ES-I3 (cell line): ENCODE measurements around the gene CCIN.

Source experiments
- H3K36me3 ChIP-seq: 2 replicates; pipeline ENCODE4 v1.6.1; 2013; ENCODE audit warnings: mild to moderate bottlenecking, low read length, control low read depth, moderate library complexity; ENCODE audit not compliant: insufficient read depth
- H3K4me1 ChIP-seq: 2 replicates; pipeline ENCODE4 v1.6.1; 2013; ENCODE audit warnings: mild to moderate bottlenecking, control low read depth, low read length; ENCODE audit not compliant: insufficient read depth
- H3K9ac ChIP-seq: 2 replicates; pipeline ENCODE4 v1.6.1; 2013; ENCODE audit warnings: low read depth, mild to moderate bottlenecking, low read length, moderate library complexity
- H3K9me3 ChIP-seq: 2 replicates; pipeline ENCODE4 v1.6.1; 2013; ENCODE audit warnings: mild to moderate bottlenecking, low read length, moderate library complexity; ENCODE audit not compliant: control insufficient read depth, insufficient read depth

CCIN gene

DNA sequence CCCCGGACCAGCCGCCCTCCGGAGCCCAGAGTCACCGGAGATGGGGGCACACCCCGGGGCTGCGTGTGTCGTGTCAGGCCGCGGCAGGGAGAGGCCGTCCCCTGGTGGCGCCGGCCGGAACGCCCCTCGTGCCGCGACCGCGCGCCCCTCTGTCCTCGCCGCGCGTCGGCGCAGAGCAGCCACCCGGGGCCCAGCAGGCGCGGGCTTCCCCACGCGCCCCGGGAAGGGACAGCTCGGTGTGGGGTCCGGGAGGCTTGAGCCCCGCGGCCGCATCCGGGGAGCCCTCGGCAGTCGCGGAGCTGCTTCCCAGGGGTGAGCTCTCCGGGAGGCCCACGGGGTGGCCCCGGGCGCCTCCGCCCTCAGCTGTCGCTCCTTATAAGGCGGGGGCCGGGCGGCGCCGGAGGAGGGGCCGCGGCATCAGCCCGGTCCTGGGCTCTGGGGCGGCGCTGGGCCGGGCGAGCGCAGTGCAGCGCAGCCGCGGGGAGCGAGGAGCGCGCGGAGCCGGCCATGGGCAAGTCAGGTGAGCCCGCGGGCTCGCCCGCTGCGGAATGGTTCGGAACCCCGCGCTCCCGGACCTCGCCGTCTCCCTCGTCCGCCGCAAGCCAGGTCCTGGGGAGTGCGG, 32.8 kb upstream of the CCIN start, which contains the start of gene GLIPR2:
Gene GLIPR2, plus strand, starts transcription at position 462 of the 622 bp plus-strand sequence. Its CDS starts 46 bp downstream, at position 508.
- peaks cover 10% of the 10 kb centered on the region for H3K4me1 ChIP-seq
- H3K36me3 ChIP-seq: no peaks in the 10 kb centered on the region
- no peaks in the 10 kb centered on the region for H3K9me3 ChIP-seq
- H3K9ac ChIP-seq: peak within 1 kb of the TSS; percentile 69

DNA sequence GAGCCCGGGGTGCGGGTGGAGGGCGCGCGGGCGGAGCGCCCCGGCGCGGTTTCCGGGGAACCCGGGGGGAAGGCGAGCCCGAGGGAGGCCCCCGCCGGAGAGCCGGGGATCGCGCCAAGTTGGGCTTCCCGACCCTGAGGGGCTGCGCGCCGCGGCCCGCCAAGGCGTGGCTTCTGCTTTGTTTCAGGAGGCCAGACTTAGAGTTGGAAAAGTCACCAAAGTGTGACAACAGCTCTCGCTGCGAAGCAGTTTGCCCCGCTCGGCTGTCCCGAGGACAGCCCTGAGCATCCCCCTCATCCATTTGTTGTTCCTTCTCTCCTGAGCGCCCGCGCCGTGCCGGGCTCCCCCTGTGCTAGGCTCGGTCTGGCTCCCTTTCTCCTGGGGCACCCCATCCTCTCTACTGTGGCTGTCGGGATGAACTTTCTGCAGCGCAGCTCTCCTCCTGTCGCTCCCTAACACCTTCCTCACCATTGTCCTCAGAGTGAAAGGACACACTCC, 32.2 kb upstream of the CCIN start:
- peak overlapping the region; percentile 69 for H3K9ac ChIP-seq
- H3K4me1 ChIP-seq: peaks cover 8% of the 10 kb centered on the region
- no peaks in the 10 kb centered on the region for H3K9me3 ChIP-seq
- H3K36me3 ChIP-seq: no peaks in the 10 kb centered on the region

DNA sequence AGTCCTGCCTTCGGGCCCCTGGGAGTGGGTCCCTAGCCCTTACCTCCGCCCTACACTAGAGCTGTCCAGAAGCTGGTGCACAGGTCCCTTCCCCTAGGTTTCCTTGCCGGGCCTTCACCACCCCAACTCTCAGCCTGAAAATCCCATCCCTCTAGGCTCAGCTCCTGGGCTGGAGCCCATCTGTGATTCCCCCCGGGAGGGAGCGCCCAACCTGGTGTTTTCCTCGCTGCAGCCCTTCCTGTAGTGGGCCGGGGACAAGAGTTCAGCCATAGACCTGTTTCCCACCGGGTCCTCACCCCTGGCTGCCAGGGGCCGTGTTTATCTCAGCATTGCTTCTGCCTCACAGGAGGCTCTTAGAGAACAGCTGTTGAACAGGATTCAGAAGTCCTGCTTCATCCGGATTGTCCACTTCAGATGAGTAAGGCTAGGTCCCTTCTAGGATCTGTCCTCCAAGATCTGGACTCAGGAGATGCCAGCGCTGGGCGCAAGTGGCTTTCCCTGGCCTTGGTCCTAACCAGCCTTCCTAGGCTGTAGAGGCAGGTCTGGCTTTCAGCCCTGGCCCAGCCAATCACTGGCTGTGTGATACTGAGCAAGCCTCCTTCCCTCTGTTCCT, 31.7 kb upstream of the CCIN start:
- Histone ChIP-seq H3K9me3 (no peaks in the 10 kb centered on the region), H3K4me1 (peaks cover 5% of the 10 kb centered on the region; the same call in 1 of the 2 replicates), H3K36me3 (no peaks in the 10 kb centered on the region), H3K9ac (peak overlapping the region; percentile 69; the same call in 1 of the 2 replicates)

DNA sequence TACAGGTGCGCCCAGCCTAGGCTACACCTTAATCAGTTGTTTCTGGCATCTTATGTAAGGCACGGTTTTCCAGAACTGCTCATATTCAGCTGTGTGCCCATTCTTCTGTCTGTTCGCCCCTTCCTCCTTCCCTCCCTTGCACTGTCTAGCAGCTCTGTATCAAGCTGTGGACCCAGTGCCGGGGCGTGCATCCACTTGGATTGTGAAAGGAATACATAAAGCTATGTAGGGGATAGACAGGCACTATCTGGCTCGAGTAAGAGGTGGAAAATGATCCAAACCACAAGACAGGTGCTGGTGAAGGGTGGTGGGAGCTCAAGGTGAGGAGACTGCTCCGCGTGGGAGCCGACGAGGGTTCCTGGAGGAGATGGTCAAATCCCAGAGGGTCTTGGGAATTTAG, 30.7 kb upstream of the CCIN start:
- Histone ChIP-seq H3K9ac (no peak overlapping the region), H3K9me3 (no peaks in the 10 kb centered on the region), H3K36me3 (no peaks in the 10 kb centered on the region), H3K4me1 (peaks cover 5% of the 10 kb centered on the region; the same call in 1 of the 2 replicates)

DNA sequence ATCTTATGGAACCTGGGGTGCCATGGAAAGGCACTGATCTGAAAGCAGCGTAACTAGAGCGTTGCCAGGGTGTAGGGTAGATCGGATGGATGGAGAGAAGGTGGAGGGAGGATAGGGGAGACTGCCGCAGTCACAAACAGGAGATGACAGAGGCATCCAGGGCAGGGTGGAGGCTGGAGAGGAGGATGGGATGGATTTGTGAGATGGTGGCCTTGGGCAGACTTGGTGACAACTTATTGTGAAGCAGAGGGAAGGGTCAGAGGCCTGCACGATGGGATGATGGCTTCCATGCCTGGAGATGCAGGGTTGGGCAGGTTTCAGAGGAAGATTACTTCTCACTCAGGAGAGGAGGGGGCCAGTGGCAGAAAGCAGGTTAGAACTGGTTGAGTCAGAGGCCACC, 30.3 kb upstream of the CCIN start:
- peaks cover 5% of the 10 kb centered on the region; the same call in 1 of the 2 replicates for H3K4me1 ChIP-seq
- no peaks in the 10 kb centered on the region for H3K9me3 ChIP-seq
- no peaks in the 10 kb centered on the region for H3K36me3 ChIP-seq
- no peak overlapping the region for H3K9ac ChIP-seq

DNA sequence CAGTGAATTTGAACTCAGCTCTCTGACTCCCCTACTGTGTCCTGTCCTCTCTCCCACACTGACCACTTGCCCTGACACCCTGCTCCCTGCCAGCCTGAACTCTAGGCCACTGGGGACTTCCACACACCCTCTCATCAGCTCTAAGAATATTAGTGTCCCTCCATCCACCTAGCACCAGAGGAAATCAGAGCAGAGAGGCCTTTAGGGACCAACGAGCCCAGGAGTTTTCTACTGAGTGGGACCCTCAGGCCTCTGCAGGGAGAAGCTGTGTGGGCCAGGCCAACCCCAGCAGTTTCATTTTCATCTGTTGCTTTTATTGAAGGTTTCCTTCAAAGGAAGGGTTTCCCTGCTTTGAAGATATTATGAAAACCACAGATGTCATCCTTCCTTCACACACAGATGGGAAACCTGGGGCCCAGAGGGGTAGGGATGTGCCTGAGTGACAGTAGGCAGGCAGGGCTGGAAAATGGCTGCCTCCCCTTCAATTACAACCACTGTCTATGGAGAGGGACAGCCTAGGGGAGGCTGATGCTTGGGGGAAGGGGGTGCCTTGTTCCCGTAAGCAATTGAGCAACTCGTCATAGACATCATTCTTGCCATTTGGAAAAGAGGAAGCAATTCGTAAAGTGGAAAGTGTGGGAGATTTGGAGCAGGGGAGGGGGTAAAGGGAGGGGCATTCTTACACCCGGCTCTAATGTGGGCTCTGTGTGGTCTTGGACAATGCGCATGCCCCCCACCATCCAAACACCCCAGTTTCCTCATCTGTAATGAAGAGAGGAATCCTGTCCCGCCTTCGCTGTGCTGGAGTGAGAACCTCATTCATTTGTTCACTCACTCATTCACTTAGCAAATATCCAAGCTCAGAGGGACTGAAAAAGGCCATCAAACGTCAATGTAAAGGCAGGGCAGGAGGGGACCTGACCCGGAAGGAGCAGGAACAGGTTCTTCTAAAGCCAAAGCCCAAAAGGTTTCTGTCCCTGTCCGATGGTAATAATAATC, 28.8 kb upstream of the CCIN start:
- H3K9me3 ChIP-seq: no peaks in the 10 kb centered on the region
- H3K4me1 ChIP-seq: peaks cover 5% of the 10 kb centered on the region; the same call in 1 of the 2 replicates
- H3K36me3 ChIP-seq: no peaks in the 10 kb centered on the region
- no peak overlapping the region for H3K9ac ChIP-seq

DNA sequence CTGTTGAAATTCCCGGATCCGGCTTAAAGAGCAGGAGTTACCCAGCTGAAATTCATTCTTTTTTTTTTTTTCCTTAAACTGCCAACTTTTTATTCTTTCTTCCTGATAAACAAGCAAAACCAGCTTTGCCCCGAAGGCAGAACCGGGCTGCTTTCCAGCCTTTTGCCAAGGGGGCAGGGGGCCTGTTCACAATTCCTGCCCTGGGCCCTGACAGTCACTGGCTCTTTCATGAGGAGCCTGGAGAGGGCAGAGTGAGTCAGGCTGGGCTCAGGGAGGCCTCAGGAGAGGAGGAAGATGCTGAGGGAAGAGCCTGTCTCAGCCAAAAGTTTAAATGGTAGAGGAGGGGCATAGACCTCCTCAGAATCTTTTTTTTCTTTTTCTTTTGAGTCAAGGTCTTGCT, 27.9 kb upstream of the CCIN start:
- H3K36me3 ChIP-seq: no peaks in the 10 kb centered on the region
- no peaks in the 10 kb centered on the region for H3K9me3 ChIP-seq
- peaks cover 5% of the 10 kb centered on the region; the same call in 1 of the 2 replicates for H3K4me1 ChIP-seq
- no peak overlapping the region for H3K9ac ChIP-seq

DNA sequence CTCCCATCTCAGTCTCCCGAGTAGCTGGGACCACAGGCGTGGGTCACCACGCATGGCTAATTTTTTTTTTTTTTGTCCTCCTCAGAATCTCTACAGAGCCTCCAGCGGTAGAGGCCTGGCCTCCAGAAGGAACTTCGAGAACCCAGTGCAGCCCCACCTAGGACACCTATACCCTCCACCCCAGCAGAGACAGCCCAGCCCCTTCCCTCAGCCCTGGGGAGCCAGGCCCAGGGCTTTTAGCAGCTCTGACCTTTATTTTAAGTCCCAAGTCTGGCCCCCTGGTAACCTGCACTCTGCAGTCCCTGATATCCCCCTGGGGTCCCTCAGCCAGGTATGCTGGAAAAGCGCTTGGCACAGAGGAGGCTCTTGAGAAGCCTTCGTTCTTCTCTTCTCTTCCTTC, 27.4 kb upstream of the CCIN start:
- H3K9me3 ChIP-seq: no peaks in the 10 kb centered on the region
- peaks cover 5% of the 10 kb centered on the region; the same call in 1 of the 2 replicates for H3K4me1 ChIP-seq
- no peak overlapping the region for H3K9ac ChIP-seq
- no peaks in the 10 kb centered on the region for H3K36me3 ChIP-seq

DNA sequence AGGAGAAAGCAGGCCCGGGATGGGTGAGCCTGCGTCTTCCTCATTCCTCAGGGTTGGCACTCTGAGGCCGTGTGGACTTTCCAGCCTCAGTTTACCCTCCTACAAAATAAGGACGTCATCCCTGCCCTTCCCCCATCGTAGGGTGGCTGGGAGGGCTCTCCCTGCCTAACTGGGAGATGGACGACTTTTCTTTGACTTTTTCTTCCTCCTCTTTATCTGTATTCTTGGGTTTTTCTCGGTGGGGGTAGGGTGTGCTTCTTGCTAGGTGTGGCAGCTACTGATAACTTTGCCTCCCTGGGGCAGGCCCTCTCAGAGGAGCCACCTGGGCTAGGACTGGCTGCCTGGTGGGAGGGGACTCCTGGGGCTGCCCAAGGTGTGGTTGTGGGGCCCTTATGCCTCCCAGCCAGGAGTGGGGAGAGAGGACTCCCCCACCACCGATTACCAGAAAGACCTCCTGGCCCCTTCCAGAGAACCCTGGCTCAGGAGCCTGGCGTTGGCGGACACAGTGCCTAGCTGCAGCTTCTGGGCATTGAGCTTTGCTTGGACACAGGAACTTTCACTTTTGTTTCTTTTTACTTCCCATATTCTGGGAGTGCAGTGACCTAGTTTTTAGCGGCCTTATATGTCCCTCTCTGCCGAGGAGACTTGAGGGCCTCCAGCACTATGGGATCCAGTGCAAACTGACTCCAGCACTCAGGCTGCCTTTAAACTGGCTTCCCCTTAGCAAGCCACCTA, 26.5 kb upstream of the CCIN start:
- H3K4me1 ChIP-seq: peaks cover under 1% of the 10 kb centered on the region; the same call in 1 of the 2 replicates
- H3K9ac ChIP-seq: no peak overlapping the region

DNA sequence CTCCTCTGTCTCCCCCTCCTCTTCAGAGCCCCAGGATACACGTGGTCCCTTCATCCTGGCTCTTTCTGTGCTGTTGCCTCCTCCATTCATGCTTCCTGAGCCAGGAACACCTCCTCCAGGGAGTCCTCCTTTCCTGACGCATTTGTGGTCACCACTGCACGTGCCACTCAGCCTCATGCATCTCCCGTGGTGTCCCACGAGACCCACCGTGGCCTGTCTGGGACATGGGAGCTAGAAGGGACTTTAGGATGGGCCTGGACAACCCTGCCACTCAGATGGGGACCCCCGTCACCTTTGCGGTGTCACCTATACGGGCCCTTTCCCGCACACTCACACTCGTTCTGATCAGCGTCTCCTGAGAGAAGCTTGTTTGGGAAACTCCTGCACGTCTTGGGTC, 25.9 kb upstream of the CCIN start:
- no peaks in the 10 kb centered on the region for H3K36me3 ChIP-seq
- no peaks in the 10 kb centered on the region for H3K9me3 ChIP-seq
- H3K9ac ChIP-seq: no peak overlapping the region
- no peaks in the 10 kb centered on the region; the same call in 1 of the 2 replicates for H3K4me1 ChIP-seq

More for the DNA sequence above, 26.5 kb upstream of the CCIN start:
- H3K36me3 ChIP-seq: no peaks in the 10 kb centered on the region
- H3K9me3 ChIP-seq: no peaks in the 10 kb centered on the region

DNA sequence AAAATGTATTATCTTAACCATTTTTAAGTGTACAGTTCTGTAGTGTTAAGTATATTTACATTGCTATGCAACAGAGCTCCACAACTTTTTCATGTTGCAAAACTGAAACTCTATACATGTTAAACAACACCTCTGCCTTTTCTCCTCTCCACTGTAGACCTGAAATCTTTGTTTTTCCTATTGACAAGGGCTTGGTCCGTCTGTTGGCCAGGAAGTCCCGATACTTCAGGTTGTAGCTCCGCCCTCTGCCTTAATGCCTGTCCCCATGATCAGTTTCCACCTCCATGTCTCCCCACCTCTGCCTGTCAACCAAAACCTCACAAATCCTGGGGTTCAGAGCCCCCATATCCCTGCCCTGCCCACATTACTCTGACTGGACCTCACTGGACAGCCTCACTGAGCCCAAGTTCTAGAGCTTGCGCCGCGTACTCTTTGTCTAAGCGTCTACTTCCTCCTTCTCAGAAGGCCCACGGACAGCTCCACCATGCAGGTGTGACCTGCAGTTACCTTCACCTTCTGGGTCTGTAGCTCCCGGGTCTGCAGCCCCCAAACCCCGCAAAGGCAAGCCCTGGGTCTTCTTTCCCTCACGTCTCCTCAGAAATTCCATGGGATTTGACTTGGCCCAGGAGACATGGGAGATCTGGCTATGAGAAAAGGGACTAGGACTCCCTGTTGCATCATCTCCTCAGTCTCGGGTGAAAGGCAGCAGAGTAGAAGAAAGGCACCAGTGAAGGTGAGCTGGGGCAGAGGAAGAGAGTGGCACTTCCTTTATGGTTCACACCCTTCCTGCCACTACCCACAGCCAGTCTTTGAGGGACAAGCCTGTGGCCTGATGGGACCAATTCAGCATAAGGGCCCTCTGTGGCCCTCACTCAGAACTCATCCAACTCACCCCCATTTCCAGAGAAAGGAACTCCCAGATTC, 24.6 kb upstream of the CCIN start:
- Histone ChIP-seq H3K4me1 (no peaks in the 10 kb centered on the region; the same call in 1 of the 2 replicates), H3K36me3 (no peaks in the 10 kb centered on the region), H3K9ac (no peak overlapping the region), H3K9me3 (no peaks in the 10 kb centered on the region)

DNA sequence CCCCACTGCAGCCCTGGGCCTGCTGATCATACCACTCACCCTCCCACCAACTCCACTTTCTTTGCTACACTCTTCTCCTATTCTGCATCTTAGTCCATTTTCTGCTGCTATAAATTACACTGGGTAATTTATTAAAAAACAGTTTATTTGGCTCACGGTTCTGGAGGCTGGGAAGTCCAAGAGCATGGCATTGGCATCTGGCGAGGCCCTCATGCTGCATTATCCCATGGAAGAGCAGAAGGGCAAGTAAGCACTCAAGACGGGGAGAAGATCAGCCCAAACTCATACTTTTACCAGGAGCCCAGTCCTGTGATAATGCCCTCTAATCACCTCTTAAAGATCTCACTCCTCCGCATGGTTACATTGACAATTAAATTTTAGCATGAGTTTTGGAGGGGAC, 23.2 kb upstream of the CCIN start:
- H3K4me1 ChIP-seq: no peaks in the 10 kb centered on the region; the same call in 1 of the 2 replicates
- H3K9me3 ChIP-seq: no peaks in the 10 kb centered on the region
- H3K36me3 ChIP-seq: no peaks in the 10 kb centered on the region
- no peak overlapping the region for H3K9ac ChIP-seq

DNA sequence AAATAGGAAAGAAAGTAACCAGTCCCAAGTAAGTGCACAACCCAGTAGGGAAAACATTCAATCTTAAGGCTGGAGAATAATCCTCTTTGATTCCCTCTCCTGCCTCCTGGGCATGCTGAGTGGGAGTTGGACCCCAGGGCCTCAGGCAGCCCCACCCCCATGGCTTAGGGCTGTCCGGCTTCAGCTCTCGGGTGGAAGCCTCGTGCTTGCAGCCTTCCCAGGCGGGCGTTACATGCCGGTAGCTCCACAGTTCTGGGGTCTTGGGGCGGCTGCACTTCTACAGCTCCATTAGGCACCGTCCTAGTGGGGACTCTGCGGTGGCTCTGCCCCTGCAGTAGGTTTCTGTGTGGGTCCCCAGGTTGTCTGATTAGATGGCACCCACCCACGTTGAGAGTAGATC, 22.5 kb upstream of the CCIN start:
- Histone ChIP-seq H3K36me3 (no peaks in the 10 kb centered on the region), H3K9ac (no peak overlapping the region), H3K4me1 (no peaks in the 10 kb centered on the region; the same call in 1 of the 2 replicates), H3K9me3 (no peaks in the 10 kb centered on the region)
